Loucy (cell line): ENCODE data around the gene CCDC93.

ENCODE experiments used
- H2AFZ ChIP-seq: fragments of 200-600 bp; sonication (generic); 2 replicates; pipeline ENCODE4 v1.6.0; 2016; ENCODE audit warnings: antibody characterized with exemption, mild to moderate bottlenecking, low read length, moderate library complexity
- H3F3A ChIP-seq: fragments of 200-600 bp; 2 replicates; pipeline ENCODE4 v1.6.0; 2016; ENCODE audit warnings: antibody characterized with exemption, low read depth, mild to moderate bottlenecking
- H3K27me3 ChIP-seq: fragments of 200-600 bp; sonication (generic); 2 replicates; pipeline ENCODE4 v1.6.1; 2014; ENCODE audit warnings: low read length, mild to moderate bottlenecking; ENCODE audit not compliant: insufficient read depth, poor library complexity, severe bottlenecking
- H3K36me3 ChIP-seq: fragments of 200-600 bp; sonication (generic); 2 replicates; pipeline ENCODE4 v1.6.1; 2016; ENCODE audit warnings: low read length; ENCODE audit not compliant: insufficient read depth
- H3K4me1 ChIP-seq: fragments of 200-600 bp; sonication (generic); 2 replicates; pipeline ENCODE4 v1.5.1; 2014; ENCODE audit warnings: low read length, mild to moderate bottlenecking; ENCODE audit not compliant: insufficient read depth, poor library complexity, severe bottlenecking
- H3K4me2 ChIP-seq: fragments of 200-600 bp; sonication (generic); 2 replicates; pipeline ENCODE4 v1.6.0; 2014; ENCODE audit warnings: antibody characterized with exemption, low read length, low read depth, mild to moderate bottlenecking; ENCODE audit not compliant: poor library complexity, severe bottlenecking
- H3K4me3 ChIP-seq: fragments of 200-600 bp; sonication (generic); 2 replicates; pipeline ENCODE4 v1.5.1; 2014; ENCODE audit warnings: low read length, mild to moderate bottlenecking, mixed read lengths; ENCODE audit not compliant: poor library complexity, severe bottlenecking
- H3K79me2 ChIP-seq: fragments of 200-600 bp; sonication (generic); 2 replicates; pipeline ENCODE4 v1.6.1; 2014; ENCODE audit warnings: low read length; ENCODE audit not compliant: insufficient read depth
- H3K9ac ChIP-seq: fragments of 200-600 bp; sonication (generic); 2 replicates; pipeline ENCODE4 v1.6.0; 2014; ENCODE audit warnings: mild to moderate bottlenecking, low read depth, low read length, moderate library complexity; ENCODE audit not compliant: poor library complexity, severe bottlenecking
- H3K9me2 ChIP-seq: fragments of 200-600 bp; sonication (generic); replicated peaks from 2 replicates; pipeline ENCODE4 v1.6.1; 2016; ENCODE audit warnings: low read depth, low read length, mixed read lengths
- H3K9me3 ChIP-seq: fragments of 200-600 bp; sonication (generic); 2 replicates; pipeline ENCODE4 v1.6.1; 2014; ENCODE audit warnings: mild to moderate bottlenecking, antibody characterized with exemption, low read length, low read depth; ENCODE audit not compliant: insufficient read depth
- H4K20me1 ChIP-seq: fragments of 200-600 bp; sonication (generic); 2 replicates; pipeline ENCODE4 v1.6.0; 2014; ENCODE audit warnings: antibody characterized with exemption, low read length, mild to moderate bottlenecking; ENCODE audit not compliant: insufficient read depth, poor library complexity, severe bottlenecking
- EZH2phosphoT487 ChIP-seq: fragments of 200-600 bp; IDR thresholded peaks from 2 replicates; pipeline ENCODE4 v1.6.1; 2018; ENCODE audit warnings: antibody characterized with exemption, mild to moderate bottlenecking, moderate library complexity, borderline replicate concordance
- TF ChIP-seq, protein P1 (sequence below): fragments of 200-600 bp; sonication (generic); conservative IDR thresholded peaks from 2 replicates; pipeline ENCODE4 v1.5.1; 2014; ENCODE audit warnings: mild to moderate bottlenecking, antibody characterized with exemption, low read length

The CCDC93 gene

DNA sequence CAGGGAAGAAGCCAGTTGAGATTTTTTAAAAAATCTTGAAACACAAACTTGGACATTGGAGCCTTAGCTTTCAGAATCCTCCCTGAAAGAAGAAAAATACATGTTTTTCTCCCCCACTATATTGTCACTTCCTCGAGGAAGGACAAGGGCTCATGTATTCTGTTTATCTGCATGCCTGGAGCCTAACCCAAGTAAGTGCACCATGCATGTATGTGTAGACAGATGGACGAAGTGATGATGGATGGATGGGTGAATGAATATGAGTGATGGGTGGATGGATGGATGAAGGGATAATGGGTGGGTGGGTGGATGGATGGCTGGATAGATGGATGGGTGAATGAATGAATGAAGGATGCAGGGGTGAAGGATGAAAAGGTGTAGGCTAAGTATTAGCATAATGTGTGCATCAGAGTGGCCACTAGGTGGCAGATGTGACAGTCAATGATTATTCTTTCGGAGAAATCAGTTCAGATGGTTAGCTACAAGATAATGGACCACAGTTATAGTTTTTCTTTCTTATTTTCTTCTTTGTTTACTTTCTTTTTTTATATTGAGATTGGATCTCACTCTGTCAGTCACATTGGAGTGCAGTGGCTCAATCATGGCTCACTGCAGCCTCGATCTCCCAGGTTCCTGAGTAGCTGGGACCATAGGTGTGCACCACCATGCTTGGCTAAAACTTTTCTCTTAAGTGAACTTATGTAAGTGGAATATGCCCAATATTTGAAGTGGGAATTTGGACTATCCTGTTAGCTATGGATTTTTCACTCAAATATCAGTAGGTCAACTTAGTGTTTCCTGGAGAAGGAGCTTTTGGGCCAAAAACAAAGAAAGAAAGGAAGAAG is 18.5 kb upstream of the CCDC93 start:
- Histone ChIP-seq H2AFZ (no peak overlapping the region), H3K27me3 (peaks cover 6% of the 10 kb centered on the region), H3K79me2 (no peaks in the 10 kb centered on the region), H3K4me3 (no peak overlapping the region), H3K4me1 (no peaks in the 10 kb centered on the region), H3K4me2 (no peak overlapping the region), H3K9me2 (no peaks in the 10 kb centered on the region), H3K9me3 (no peaks in the 10 kb centered on the region), H3K36me3 (no peaks in the 10 kb centered on the region), H3F3A (no peaks in the 10 kb centered on the region), H3K9ac (no peak overlapping the region), H4K20me1 (no peaks in the 10 kb centered on the region)
- TF ChIP-seq, protein P1, sequence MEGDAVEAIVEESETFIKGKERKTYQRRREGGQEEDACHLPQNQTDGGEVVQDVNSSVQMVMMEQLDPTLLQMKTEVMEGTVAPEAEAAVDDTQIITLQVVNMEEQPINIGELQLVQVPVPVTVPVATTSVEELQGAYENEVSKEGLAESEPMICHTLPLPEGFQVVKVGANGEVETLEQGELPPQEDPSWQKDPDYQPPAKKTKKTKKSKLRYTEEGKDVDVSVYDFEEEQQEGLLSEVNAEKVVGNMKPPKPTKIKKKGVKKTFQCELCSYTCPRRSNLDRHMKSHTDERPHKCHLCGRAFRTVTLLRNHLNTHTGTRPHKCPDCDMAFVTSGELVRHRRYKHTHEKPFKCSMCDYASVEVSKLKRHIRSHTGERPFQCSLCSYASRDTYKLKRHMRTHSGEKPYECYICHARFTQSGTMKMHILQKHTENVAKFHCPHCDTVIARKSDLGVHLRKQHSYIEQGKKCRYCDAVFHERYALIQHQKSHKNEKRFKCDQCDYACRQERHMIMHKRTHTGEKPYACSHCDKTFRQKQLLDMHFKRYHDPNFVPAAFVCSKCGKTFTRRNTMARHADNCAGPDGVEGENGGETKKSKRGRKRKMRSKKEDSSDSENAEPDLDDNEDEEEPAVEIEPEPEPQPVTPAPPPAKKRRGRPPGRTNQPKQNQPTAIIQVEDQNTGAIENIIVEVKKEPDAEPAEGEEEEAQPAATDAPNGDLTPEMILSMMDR = peak; percentile 88
- no peak for TF ChIP-seq EZH2phosphoT487

DNA sequence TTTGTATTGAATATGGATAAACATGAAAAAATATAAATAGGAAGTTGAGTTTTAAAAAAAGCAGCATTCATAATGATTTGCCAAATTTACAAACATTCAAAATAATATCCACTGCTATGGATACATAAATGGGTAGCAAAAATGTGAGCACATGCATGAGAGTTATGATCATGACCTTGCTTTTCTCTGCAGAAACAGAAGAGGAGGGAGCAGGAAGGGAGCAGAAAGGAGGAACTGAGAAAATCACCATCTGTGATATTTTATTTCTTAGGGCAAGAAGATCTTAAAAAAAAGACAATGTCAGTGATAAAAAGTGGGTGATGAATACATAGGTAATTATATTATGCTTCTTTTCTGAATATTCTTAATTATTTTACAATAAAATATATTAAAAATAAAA is 17.7 kb upstream of the CCDC93 start:
- no peaks in the 10 kb centered on the region for H3F3A ChIP-seq
- H3K4me1 ChIP-seq = no peaks in the 10 kb centered on the region
- no peaks in the 10 kb centered on the region for H3K36me3 ChIP-seq
- H3K9me2 ChIP-seq = no peaks in the 10 kb centered on the region
- H3K9ac ChIP-seq = no peak overlapping the region
- H4K20me1 ChIP-seq = no peaks in the 10 kb centered on the region
- H3K4me3 ChIP-seq = no peak overlapping the region
- TF ChIP-seq EZH2phosphoT487 = no peak
- TF ChIP-seq, protein P1 = no peak
- no peaks in the 10 kb centered on the region for H3K79me2 ChIP-seq
- H3K9me3 ChIP-seq = no peaks in the 10 kb centered on the region
- H3K4me2 ChIP-seq = no peak overlapping the region
- H3K27me3 ChIP-seq = no peaks in the 10 kb centered on the region
- H2AFZ ChIP-seq = no peak overlapping the region

DNA sequence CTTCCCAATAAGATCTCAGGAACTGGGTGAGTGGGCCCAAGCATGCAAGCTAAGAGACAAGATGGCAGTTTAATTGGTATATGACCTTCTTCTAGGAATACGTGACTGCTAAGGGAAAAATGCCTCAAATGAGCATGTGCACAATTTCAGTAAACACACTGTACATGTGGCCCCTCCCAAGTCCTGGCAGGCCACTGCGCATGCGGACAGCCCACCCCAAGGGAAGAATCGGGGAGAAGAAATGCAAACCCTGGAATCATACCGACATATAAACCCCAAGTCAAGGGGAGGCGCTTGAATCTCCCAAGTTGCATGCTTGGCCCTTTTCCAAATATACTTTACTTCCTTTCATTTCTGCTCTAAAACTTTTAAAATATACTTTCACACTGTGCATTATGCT is 15.2 kb upstream of the CCDC93 start:
- Histone ChIP-seq H3K4me3 (no peak overlapping the region), H3K27me3 (peaks cover 3% of the 10 kb centered on the region), H2AFZ (no peak overlapping the region), H3F3A (no peaks in the 10 kb centered on the region), H3K4me1 (no peaks in the 10 kb centered on the region), H3K79me2 (no peaks in the 10 kb centered on the region), H3K9ac (no peak overlapping the region), H3K9me2 (no peaks in the 10 kb centered on the region), H4K20me1 (no peaks in the 10 kb centered on the region), H3K4me2 (no peak overlapping the region), H3K36me3 (no peaks in the 10 kb centered on the region), H3K9me3 (no peaks in the 10 kb centered on the region)
- TF ChIP-seq EZH2phosphoT487 = no peak
- TF ChIP-seq, protein P1 = no peak
